NCI-H82 treated with DMSO at 0.1 percent for 48 hours (cell line): Measurements from ENCODE around the gene TTLL12.

Experiments
- DNase-seq: peaks from one replicate; lab custom pipeline; 2025; ENCODE audit not compliant: unreplicated experiment; lab: John Stamatoyannopoulos, UW

Gene TTLL12

GRCh38 chr22:43200555-43200954 is 13.6 kb upstream of the TTLL12 start:
- no peak for DNase-seq

GRCh38 chr22:43200031-43200430 is 13.1 kb upstream of the TTLL12 start:
- no peak for DNase-seq

- no peak for DNase-seq
Measured at GRCh38 chr22:43199541-43199940, 12.6 kb upstream of the TTLL12 start.

GRCh38 chr22:43198936-43199335 is 12.0 kb upstream of the TTLL12 start:
- DNase-seq = no peak

GRCh38 chr22:43198126-43198525 is 11.2 kb upstream of the TTLL12 start:
- no peak for DNase-seq

GRCh38 chr22:43197271-43197941 is 10.5 kb upstream of the TTLL12 start:
- DNase-seq = no peak

GRCh38 chr22:43191831-43192230 is 4.9 kb upstream of the TTLL12 start:
- DNase-seq = no peak

- no peak for DNase-seq
Measured at GRCh38 chr22:43188829-43189545, 2.1 kb upstream of the TTLL12 start.

- DNase-seq = peak; percentile 50
Measured at GRCh38 chr22:43187171-43188099, 501 bp upstream of the TTLL12 start.

- DNase-seq = no peak
Measured at GRCh38 chr22:43185860-43186261, 1.1 kb downstream of the TTLL12 start.

GRCh38 chr22:43183496-43184277 is 3.2 kb downstream of the TTLL12 start:
- no peak for DNase-seq

- no peak for DNase-seq
Measured at GRCh38 chr22:43182726-43183125, 4.2 kb downstream of the TTLL12 start.

- no peak for DNase-seq
Measured at GRCh38 chr22:43182118-43182517, 4.8 kb downstream of the TTLL12 start.

GRCh38 chr22:43181321-43182076 is 5.4 kb downstream of the TTLL12 start:
- no peak for DNase-seq

- DNase-seq = no peak
Measured at GRCh38 chr22:43180670-43181069, 6.3 kb downstream of the TTLL12 start.

- DNase-seq = no peak
Measured at GRCh38 chr22:43179911-43180195, 7.1 kb downstream of the TTLL12 start.

- no peak for DNase-seq
Measured at GRCh38 chr22:43179146-43179910, 7.6 kb downstream of the TTLL12 start.

GRCh38 chr22:43177479-43177878 is 9.5 kb downstream of the TTLL12 start:
- DNase-seq = no peak

GRCh38 chr22:43176090-43176489 is 10.8 kb downstream of the TTLL12 start:
- DNase-seq = no peak
